Neural cell (in vitro differentiated cells): ENCODE measurements around the gene COLEC12. TPM values are rescaled to one million over a fixed set of nuclear protein-coding genes. Genes with fewer than 3 reads are reported as not detected.

Experiments used
- H2AFZ ChIP-seq: fragments of 200-600, 300-800 bp; sonication (generic), shearing (Covaris generic); 2 replicates; pipeline ENCODE4 v1.6.0; 2014; ENCODE audit warnings: low read depth, mild to moderate bottlenecking, antibody characterized with exemption, low read length, moderate library complexity
- H3F3A ChIP-seq: fragments of 200-600 bp; shearing (Covaris generic); 2 replicates; pipeline ENCODE4 v1.6.1; 2016; ENCODE audit warnings: mild to moderate bottlenecking, moderate library complexity, mixed read lengths, antibody characterized with exemption, low read length; ENCODE audit not compliant: insufficient read depth, poor library complexity, severe bottlenecking
- H3K27ac ChIP-seq: fragments of 200-600, 300-800 bp; sonication (generic), shearing (Covaris generic); 2 replicates; pipeline ENCODE4 v1.5.1; 2014; ENCODE audit warnings: mild to moderate bottlenecking, low read length, moderate library complexity
- H3K27me3 ChIP-seq: fragments of 300-800, 200-600 bp; sonication (generic), shearing (Covaris generic); 2 replicates; pipeline ENCODE4 v1.6.0; 2014; ENCODE audit warnings: mild to moderate bottlenecking, low read depth, low read length, moderate library complexity; ENCODE audit not compliant: insufficient read depth
- H3K36me3 ChIP-seq: fragments of 300-800, 200-600 bp; sonication (generic), shearing (Covaris generic); 2 replicates; pipeline ENCODE4 v1.5.1; 2014; ENCODE audit warnings: mild to moderate bottlenecking, antibody characterized with exemption, low read length, moderate library complexity; ENCODE audit not compliant: insufficient read depth
- H3K4me2 ChIP-seq: fragments of 300-800, 200-600 bp; sonication (generic), shearing (Covaris generic); 2 replicates; pipeline ENCODE4 v1.6.0; 2014; ENCODE audit warnings: mild to moderate bottlenecking, low read length
- H3K4me3 ChIP-seq: fragments of 300-800, 200-600 bp; sonication (generic), shearing (Covaris generic); 2 replicates; pipeline ENCODE4 v1.5.1; 2014; ENCODE audit warnings: mild to moderate bottlenecking, low read length, moderate library complexity
- H3K79me2 ChIP-seq: fragments of 200-600 bp; shearing (Covaris generic); replicated peaks from 2 replicates; pipeline ENCODE4 v1.6.0; 2014; ENCODE audit warnings: mild to moderate bottlenecking, low read length, moderate library complexity; ENCODE audit not compliant: insufficient read depth
- H3K9ac ChIP-seq: fragments of 300-800, 200-600 bp; sonication (generic), shearing (Covaris generic); 2 replicates; pipeline ENCODE4 v1.6.1; 2016; ENCODE audit warnings: mild to moderate bottlenecking, low read length, mixed read lengths
- H3K9me2 ChIP-seq: fragments of 200-600 bp; shearing (Covaris generic); 2 replicates; pipeline ENCODE4 v1.6.1; 2016; ENCODE audit warnings: mild to moderate bottlenecking, low read length, mixed read lengths; ENCODE audit not compliant: insufficient read depth
- H3K9me3 ChIP-seq: fragments of 200-600, 300-800 bp; sonication (generic), shearing (Covaris generic); 2 replicates; pipeline ENCODE4 v1.6.1; 2016; ENCODE audit warnings: mild to moderate bottlenecking, mixed run types, low read length, moderate library complexity, mixed read lengths
- H4K20me1 ChIP-seq: fragments of 200-600 bp; shearing (Covaris generic); 2 replicates; pipeline ENCODE4 v1.6.1; 2016; ENCODE audit warnings: mild to moderate bottlenecking, mixed run types; ENCODE audit not compliant: insufficient read depth
- CTCF ChIP-seq: fragments of 450-650 bp; IDR thresholded peaks from 2 replicates; pipeline ENCODE4 v1.5.1; 2014; ENCODE audit warnings: antibody characterized with exemption, mild to moderate bottlenecking, moderate library complexity; ENCODE audit not compliant: poor library complexity, severe bottlenecking
- EP300 ChIP-seq: fragments of 450-650 bp; conservative IDR thresholded peaks from 2 replicates; pipeline ENCODE4 v1.6.1; 2014; ENCODE audit warnings: antibody characterized with exemption, mild to moderate bottlenecking, moderate library complexity; ENCODE audit not compliant: poor library complexity, severe bottlenecking
- EZH2 ChIP-seq: fragments of 200-600, 300-800 bp; shearing (Covaris generic), sonication (generic); IDR thresholded peaks from 2 replicates; pipeline ENCODE4 v1.6.1; 2014; ENCODE audit warnings: antibody characterized with exemption, low read length, borderline replicate concordance, mild to moderate bottlenecking; ENCODE audit not compliant: insufficient read depth, poor library complexity, severe bottlenecking
- MXI1 ChIP-seq: fragments of 450-650 bp; conservative IDR thresholded peaks from 2 replicates; pipeline ENCODE4 v1.6.1; 2014; ENCODE audit warnings: antibody characterized with exemption, mild to moderate bottlenecking; ENCODE audit not compliant: poor library complexity, severe bottlenecking
- POLR2AphosphoS5 ChIP-seq: IDR thresholded peaks from 2 replicates; pipeline ENCODE4 v1.6.1; 2012
- RAD21 ChIP-seq: fragments of 450-650 bp; conservative IDR thresholded peaks from 2 replicates; pipeline ENCODE4 v1.6.1; 2014; ENCODE audit warnings: antibody characterized with exemption, mild to moderate bottlenecking, moderate library complexity
- REST ChIP-seq: IDR thresholded peaks from 2 replicates; pipeline ENCODE4 v1.6.1; 2012; ENCODE audit warnings: borderline replicate concordance
- SMC3 ChIP-seq: fragments of 450-650 bp; conservative IDR thresholded peaks from 2 replicates; pipeline ENCODE4 v1.6.1; 2014; ENCODE audit warnings: antibody characterized with exemption, mild to moderate bottlenecking, moderate library complexity; ENCODE audit not compliant: poor library complexity
- TAF1 ChIP-seq: IDR thresholded peaks from 2 replicates; pipeline ENCODE4 v1.6.1; 2012; ENCODE audit warnings: low read depth
- polyA plus RNA-seq: library from polyadenylated mRNA; depleted of rRNA; stranded (reverse); fragments of >200 nt; gene quantifications from 2 replicates; pipeline ENCODE4 v1.2.3, GENCODE V29; 2014

The COLEC12 gene
- polyA plus RNA-seq, 1 donor from 2014 or later: 0.42 TPM

- Histone ChIP-seq H3K9me3 (peaks cover 7% of the 10 kb centered on the region), H3K79me2 (no peaks in the 10 kb centered on the region), H3K9ac (no peak overlapping the region), H3K9me2 (no peaks in the 10 kb centered on the region), H3K27ac (no peak overlapping the region), H2AFZ (no peak overlapping the region), H3K4me3 (no peak overlapping the region), H3K4me2 (no peak overlapping the region), H4K20me1 (no peaks in the 10 kb centered on the region), H3K27me3 (no peaks in the 10 kb centered on the region), H3K36me3 (no peaks in the 10 kb centered on the region), H3F3A (no peaks in the 10 kb centered on the region)
- TF ChIP-seq EP300: no peak
- no peak for TF ChIP-seq TAF1
- no peak for TF ChIP-seq RAD21
- no peak for TF ChIP-seq MXI1
- no peak for TF ChIP-seq POLR2AphosphoS5
- no peak for TF ChIP-seq EZH2
- no peak for TF ChIP-seq REST
- no peak for TF ChIP-seq CTCF
- no peak for TF ChIP-seq SMC3
Observed at GRCh38 chr18:453400-453799, 47.1 kb downstream of the COLEC12 start.

- H3K79me2 ChIP-seq: no peaks in the 10 kb centered on the region
- TF ChIP-seq EZH2 (no peak), CTCF (no peak), TAF1 (no peak), EP300 (no peak), REST (no peak), POLR2AphosphoS5 (no peak), MXI1 (no peak), SMC3 (no peak), RAD21 (no peak)
Observed at GRCh38 chr18:452816-453215, 47.7 kb downstream of the COLEC12 start.

More at GRCh38 chr18:452816-453215, 47.7 kb downstream of the COLEC12 start:
- Histone ChIP-seq H3K9ac (no peak overlapping the region), H3K36me3 (no peaks in the 10 kb centered on the region), H3K9me3 (peaks cover 7% of the 10 kb centered on the region), H2AFZ (no peak overlapping the region), H3F3A (no peaks in the 10 kb centered on the region), H4K20me1 (no peaks in the 10 kb centered on the region), H3K27ac (no peak overlapping the region), H3K4me2 (no peak overlapping the region), H3K9me2 (no peaks in the 10 kb centered on the region), H3K27me3 (no peaks in the 10 kb centered on the region), H3K4me3 (no peak overlapping the region)
